Prostate gland (tissue), 2 donors: Measurements from ENCODE around the gene ZNF414. TPM values are rescaled to one million over a fixed set of nuclear protein-coding genes. Genes with fewer than 3 reads are reported as not detected.

Experiments used
- DNase-seq: peaks from one replicate; pipeline ENCODE4 v3.0.0-alpha.2; 2019; ENCODE audit warnings: low spot score
- H3K27ac ChIP-seq, 2 donors: fragments of 200-600 bp; sonication (generic); 2 replicates each; pipeline ENCODE4 v1.5.1; 2017 to 2019
- H3K27me3 ChIP-seq: fragments of 200-600 bp; sonication (generic); replicated peaks from 2 replicates; pipeline ENCODE4 v1.5.1; 2019; ENCODE audit not compliant: insufficient read depth
- H3K36me3 ChIP-seq, 2 donors: fragments of 200-600 bp; sonication (generic); 1 replicate in 1 of 2; 2 replicates in 1 of 2; pipeline versions ENCODE4 v1.5.1 to v1.8.1; 2017 to 2019
- H3K4me1 ChIP-seq: fragments of 200-600 bp; sonication (generic); replicated peaks from 2 replicates; pipeline ENCODE4 v1.5.1; 2019
- H3K4me3 ChIP-seq, 2 donors: fragments of 200-600 bp; sonication (generic); 2 replicates each; pipeline ENCODE4 v1.5.1; 2017 to 2019
- H3K9me3 ChIP-seq: fragments of 200-600 bp; sonication (generic); 2 replicates; pipeline ENCODE4 v1.5.1; 2017
- POLR2A ChIP-seq: fragments of 450-650 bp; IDR thresholded peaks from one replicate; pipeline ENCODE4 v1.6.1; 2016; ENCODE audit warnings: antibody characterized with exemption, mild to moderate bottlenecking
- POLR2AphosphoS5 ChIP-seq: sonication (generic); formaldehyde crosslinking; IDR thresholded peaks from one replicate; pipeline ENCODE4 v1.6.1; 2017; ENCODE audit warnings: antibody characterized with exemption
- WGBS: methylation state at CpG from one replicate; pipeline ENCODE4 v1.1.5; 2018; 5-methylcytosine and 5-hydroxymethylcytosine counted together
- intact Hi-C: fragments of 100-400 bp; cut with DNase I; formaldehyde crosslinking; loops from one replicate; pipeline ENCODE4 v1.14.2; 2022
- total RNA-seq, 2 donors: library from RNA; depleted of rRNA; stranded (reverse); fragments of >200 nt; gene quantifications; one replicate each; pipeline ENCODE4 v1.1.0, GENCODE V29; 2016
- TF ChIP-seq, protein P1 (sequence below), 4 experiments: fragments of 200-600 bp in 2 of 4; fragments of 450-650 bp in 2 of 4; sonication (generic) in 2 of 4; IDR thresholded peaks; 1 replicate in 3 of 4; 2 replicates in 1 of 4; pipeline ENCODE4 v1.5.1; 2016 to 2019; ENCODE audit warnings: antibody characterized with exemption in 4 of 4, mild to moderate bottlenecking in 2 of 4, moderate library complexity in 2 of 4

Gene ZNF414
- total RNA-seq, 2 donors from 2014 or later = 24.4 to 59.5 TPM

- no peaks in the 10 kb centered on the region for H3K4me1 ChIP-seq
- no peak for TF ChIP-seq POLR2A
- no peak for TF ChIP-seq POLR2AphosphoS5
- TF ChIP-seq, protein P1, sequence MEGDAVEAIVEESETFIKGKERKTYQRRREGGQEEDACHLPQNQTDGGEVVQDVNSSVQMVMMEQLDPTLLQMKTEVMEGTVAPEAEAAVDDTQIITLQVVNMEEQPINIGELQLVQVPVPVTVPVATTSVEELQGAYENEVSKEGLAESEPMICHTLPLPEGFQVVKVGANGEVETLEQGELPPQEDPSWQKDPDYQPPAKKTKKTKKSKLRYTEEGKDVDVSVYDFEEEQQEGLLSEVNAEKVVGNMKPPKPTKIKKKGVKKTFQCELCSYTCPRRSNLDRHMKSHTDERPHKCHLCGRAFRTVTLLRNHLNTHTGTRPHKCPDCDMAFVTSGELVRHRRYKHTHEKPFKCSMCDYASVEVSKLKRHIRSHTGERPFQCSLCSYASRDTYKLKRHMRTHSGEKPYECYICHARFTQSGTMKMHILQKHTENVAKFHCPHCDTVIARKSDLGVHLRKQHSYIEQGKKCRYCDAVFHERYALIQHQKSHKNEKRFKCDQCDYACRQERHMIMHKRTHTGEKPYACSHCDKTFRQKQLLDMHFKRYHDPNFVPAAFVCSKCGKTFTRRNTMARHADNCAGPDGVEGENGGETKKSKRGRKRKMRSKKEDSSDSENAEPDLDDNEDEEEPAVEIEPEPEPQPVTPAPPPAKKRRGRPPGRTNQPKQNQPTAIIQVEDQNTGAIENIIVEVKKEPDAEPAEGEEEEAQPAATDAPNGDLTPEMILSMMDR (IDR thresholded peaks at IDR 0.05) = no peak
- no peak overlapping the region for H3K27ac ChIP-seq
- no peaks in the 10 kb centered on the region for H3K9me3 ChIP-seq
- no peak for DNase-seq
- no peaks in the 10 kb centered on the region for H3K27me3 ChIP-seq
- 75% methylated on average over 13 of the region's 13 CpGs for WGBS
- no peak overlapping the region for H3K4me3 ChIP-seq
- peaks cover 17 to 27% of the 10 kb centered on the region in 2 donors for H3K36me3 ChIP-seq
- intact Hi-C loops = no loop called here
Measured at GRCh38 chr19:8469613-8470368, 44.2 kb downstream of the ZNF414 start.

DNA sequence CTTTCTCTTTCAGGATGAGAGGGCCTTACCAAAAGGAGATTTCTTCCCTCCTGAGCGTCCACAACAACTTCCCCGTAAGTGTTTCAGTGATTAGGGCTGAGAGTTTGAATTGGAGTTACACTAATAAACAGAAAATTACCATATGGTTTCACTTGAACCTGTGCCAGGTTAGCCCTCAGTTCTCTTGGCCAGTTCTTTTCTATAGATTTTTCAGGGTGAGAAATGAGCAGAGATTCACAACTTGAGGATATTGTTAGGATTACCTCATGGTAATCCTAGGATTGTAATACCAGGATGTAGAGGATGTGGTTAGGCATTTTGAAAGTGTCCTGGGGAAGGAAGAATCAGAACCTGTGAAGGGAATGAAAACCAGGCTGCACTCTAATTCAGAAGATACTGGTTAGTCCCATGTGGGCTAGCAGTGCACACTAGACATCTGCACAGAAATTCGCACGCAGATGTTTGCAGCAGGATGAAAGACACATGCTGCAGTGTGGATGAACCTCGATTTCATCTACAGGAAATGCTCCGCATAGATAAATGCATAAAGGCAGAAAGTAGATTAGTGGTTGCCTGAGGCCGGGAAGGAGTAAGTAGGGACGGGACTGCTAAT, 45.1 kb downstream of the ZNF414 start:
- H3K27ac ChIP-seq = no peak overlapping the region
- no peaks in the 10 kb centered on the region for H3K9me3 ChIP-seq
- TF ChIP-seq POLR2A (no peak), POLR2AphosphoS5 (no peak)
- TF ChIP-seq, protein P1 (IDR thresholded peaks at IDR 0.05) = no peak
- no peak for DNase-seq
- no peak overlapping the region for H3K4me3 ChIP-seq
- H3K4me1 ChIP-seq = no peaks in the 10 kb centered on the region
- WGBS = 85% methylated on average over 8 of the region's 8 CpGs
- peaks cover 13 to 34% of the 10 kb centered on the region in 2 donors for H3K36me3 ChIP-seq
- no peaks in the 10 kb centered on the region for H3K27me3 ChIP-seq
- intact Hi-C loops = no loop called here

- DNase-seq = no peak
- H3K4me3 ChIP-seq = no peak overlapping the region
- H3K9me3 ChIP-seq = no peaks in the 10 kb centered on the region
- TF ChIP-seq, protein P1 (IDR thresholded peaks at IDR 0.05) = no peak
- TF ChIP-seq POLR2AphosphoS5 (peak; percentile 34), POLR2A (no peak)
- no peaks in the 10 kb centered on the region for H3K27me3 ChIP-seq
- intact Hi-C loops = no loop called here
- 41% methylated on average over 3 of the region's 3 CpGs for WGBS
- H3K27ac ChIP-seq = no peak overlapping the region
- H3K4me1 ChIP-seq = no peaks in the 10 kb centered on the region
- H3K36me3 ChIP-seq = peaks cover 13 to 34% of the 10 kb centered on the region in 2 donors
Measured at GRCh38 chr19:8468124-8468523, 45.8 kb downstream of the ZNF414 start.

DNA sequence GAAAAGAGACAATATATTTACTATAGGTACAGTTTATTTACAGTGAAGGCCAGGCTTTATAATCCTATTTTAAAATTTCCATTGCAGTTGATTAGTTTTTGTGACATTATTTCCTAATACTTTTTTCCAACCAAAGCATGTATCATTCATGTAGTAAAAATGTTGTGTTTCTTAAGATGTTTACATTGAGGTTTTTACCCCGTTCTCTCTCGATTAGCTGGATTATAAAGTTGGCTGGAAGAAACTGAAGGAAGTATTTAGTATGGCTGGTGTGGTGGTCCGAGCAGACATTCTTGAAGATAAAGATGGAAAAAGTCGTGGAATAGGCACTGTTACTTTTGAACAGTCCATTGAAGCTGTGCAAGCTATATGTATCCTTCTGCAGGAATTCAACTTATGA, 47.9 kb downstream of the ZNF414 start:
- Histone ChIP-seq H3K4me3 (no peak overlapping the region), H3K36me3 (peaks cover 13 to 26% of the 10 kb centered on the region in 2 donors), H3K4me1 (peaks cover 4% of the 10 kb centered on the region), H3K27ac (no peak overlapping the region), H3K9me3 (no peaks in the 10 kb centered on the region), H3K27me3 (no peaks in the 10 kb centered on the region)
- DNase-seq = no peak
- TF ChIP-seq POLR2A (no peak), POLR2AphosphoS5 (no peak)
- TF ChIP-seq, protein P1 (IDR thresholded peaks at IDR 0.05) = no peak
- intact Hi-C loops = no loop called here
- 79% methylated on average over 4 of the region's 4 CpGs for WGBS

DNA sequence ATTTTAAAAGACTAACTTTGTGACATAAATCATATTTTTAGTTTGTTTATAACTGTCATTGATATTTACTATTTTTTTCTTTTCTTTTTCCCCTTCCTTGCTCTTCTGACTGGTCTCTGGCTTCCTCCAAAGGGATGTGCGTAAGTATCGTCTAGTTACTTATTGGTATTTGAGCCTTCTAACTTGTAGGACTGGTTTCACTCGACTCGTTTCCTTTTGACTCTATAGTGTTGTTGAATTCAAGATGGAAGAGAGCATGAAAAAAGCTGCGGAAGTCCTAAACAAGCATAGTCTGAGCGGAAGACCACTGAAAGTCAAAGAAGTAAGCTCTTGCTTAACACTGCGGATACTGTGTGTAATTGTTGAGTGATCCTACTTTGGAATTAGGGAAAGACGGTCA, 50.6 kb downstream of the ZNF414 start:
- H3K36me3 ChIP-seq = peaks cover 4 to 18% of the 10 kb centered on the region in 2 donors
- 60% methylated on average over 8 of the region's 8 CpGs for WGBS
- no peaks in the 10 kb centered on the region for H3K27me3 ChIP-seq
- TF ChIP-seq POLR2AphosphoS5 (no peak), POLR2A (no peak)
- TF ChIP-seq, protein P1 (IDR thresholded peaks at IDR 0.05) = no peak
- DNase-seq = no peak
- intact Hi-C loops = no loop called here
- no peak overlapping the region for H3K27ac ChIP-seq
- H3K4me1 ChIP-seq = peaks cover 23% of the 10 kb centered on the region
- H3K9me3 ChIP-seq = no peaks in the 10 kb centered on the region
- no peak overlapping the region for H3K4me3 ChIP-seq
